GM12878 (cell line): ENCODE data around the gene TUBA4B. TPM values are rescaled to one million over a fixed set of nuclear protein-coding genes. Genes with fewer than 3 reads are reported as not detected.

Source experiments
- DPF2 ChIP-seq: fragments of 450-650 bp; IDR thresholded peaks from 2 replicates; pipeline ENCODE4 v1.6.1; 2017; ENCODE audit warnings: mild to moderate bottlenecking
- HSF1 ChIP-seq: fragments of 150-350 bp; IDR thresholded peaks from 2 replicates; pipeline ENCODE4 v1.6.1; 2014; ENCODE audit warnings: mild to moderate bottlenecking, low read depth, low read length
- JUNB ChIP-seq: IDR thresholded peaks from 2 replicates; pipeline ENCODE4 v1.6.1; 2016; ENCODE audit warnings: antibody characterized with exemption, mild to moderate bottlenecking
- MXI1 ChIP-seq: fragments of 150-350 bp; IDR thresholded peaks from 2 replicates; pipeline ENCODE4 v1.6.1; 2011; ENCODE audit warnings: low read depth, mild to moderate bottlenecking, inconsistent platforms, low read length, improper control_type of control experiment
- NRF1 ChIP-seq: conservative IDR thresholded peaks from 2 replicates; pipeline ENCODE4 v1.6.1; 2011; ENCODE audit warnings: mild to moderate bottlenecking, low read depth, low read length, improper control_type of control experiment
- POLR2A ChIP-seq: IDR thresholded peaks from 2 replicates; pipeline ENCODE4 v1.6.1; 2011; ENCODE audit warnings: low read depth, mild to moderate bottlenecking, low read length
- SMAD1 ChIP-seq: fragments of 450-650 bp; IDR thresholded peaks from 2 replicates; pipeline ENCODE4 v1.6.1; 2018; ENCODE audit warnings: mild to moderate bottlenecking, low read depth; ENCODE audit not compliant: partially characterized antibody
- TCF7 ChIP-seq: IDR thresholded peaks from 2 replicates; pipeline ENCODE4 v1.6.1; 2014; ENCODE audit warnings: antibody characterized with exemption, borderline replicate concordance
- USF2 ChIP-seq: IDR thresholded peaks from 2 replicates; pipeline ENCODE4 v1.6.1; 2011; ENCODE audit warnings: low read depth, low read length, improper control_type of control experiment, borderline replicate concordance
- ZNF592 ChIP-seq: fragments of 450-650 bp; IDR thresholded peaks from 2 replicates; pipeline ENCODE4 v1.6.1; 2017; ENCODE audit warnings: mild to moderate bottlenecking, moderate library complexity
- ZNF622 ChIP-seq: fragments of 450-650 bp; IDR thresholded peaks from 2 replicates; pipeline ENCODE4 v1.6.1; 2017; ENCODE audit warnings: mild to moderate bottlenecking, inconsistent platforms
- polyA plus RNA-seq, 11 experiments: library from polyadenylated mRNA; depleted of rRNA in 4 of 11; unstranded in 6 of 11; stranded (reverse) in 5 of 11; fragments of >200 nt; fragmentation: Nextera tagmentation in 4 of 11; fragmentation: Illumina TruSeq in 1 of 11; extraction: Ambion mirVana in 4 of 11; extraction: Trizol in 1 of 11; gene quantifications; 1 replicate in 1 of 11; 2 replicates in 10 of 11; pipeline versions ENCODE4 v1.2.1 to v1.2.3, GENCODE V29; 2011 to 2016; ENCODE audit warnings: inconsistent platforms in 2 of 11, missing spikeins in 2 of 11, low read depth in 1 of 11
- total RNA-seq, 4 experiments: library from RNA; depleted of rRNA in 3 of 4; stranded (reverse); fragments of >200 nt in 3 of 4; fragmentation: Illumina TruSeq in 1 of 4; extraction: Trizol in 1 of 4; gene quantifications; 2 replicates each; pipeline versions ENCODE4 v1.2.1 to v1.2.3, GENCODE V29; 2013 to 2021
- TF ChIP-seq, protein P1 (sequence below), 3 experiments: IDR thresholded peaks in 2 of 3; conservative IDR thresholded peaks in 1 of 3; 2 replicates each; pipeline ENCODE4 v1.5.1; 2011; ENCODE audit warnings: low read depth in 3 of 3, low read length in 3 of 3, mild to moderate bottlenecking in 3 of 3, control low read depth in 2 of 3, moderate library complexity in 2 of 3, inconsistent platforms in 1 of 3, mixed read lengths in 1 of 3; ENCODE audit not compliant: control insufficient read depth in 2 of 3, insufficient read depth in 1 of 3; ENCODE audit errors: extremely low read depth in 1 of 3
- TF ChIP-seq, protein P2 (sequence below): IDR thresholded peaks from 2 replicates; pipeline ENCODE4 v1.6.1; 2012; ENCODE audit warnings: improper control_type of control experiment, low read depth, low read length; ENCODE audit not compliant: insufficient replicate concordance
- TF ChIP-seq, protein P3 (sequence below): IDR thresholded peaks from 2 replicates; pipeline ENCODE4 v1.6.1; 2012; ENCODE audit warnings: low read depth, low read length, improper control_type of control experiment

The TUBA4B gene
- total and polyA plus RNA-seq, 10 of the 15 experiments (the other 5 are each of a cell fraction or from before 2014, with no cell fraction given) = 0.07 TPM; not detected in 9

DNA sequence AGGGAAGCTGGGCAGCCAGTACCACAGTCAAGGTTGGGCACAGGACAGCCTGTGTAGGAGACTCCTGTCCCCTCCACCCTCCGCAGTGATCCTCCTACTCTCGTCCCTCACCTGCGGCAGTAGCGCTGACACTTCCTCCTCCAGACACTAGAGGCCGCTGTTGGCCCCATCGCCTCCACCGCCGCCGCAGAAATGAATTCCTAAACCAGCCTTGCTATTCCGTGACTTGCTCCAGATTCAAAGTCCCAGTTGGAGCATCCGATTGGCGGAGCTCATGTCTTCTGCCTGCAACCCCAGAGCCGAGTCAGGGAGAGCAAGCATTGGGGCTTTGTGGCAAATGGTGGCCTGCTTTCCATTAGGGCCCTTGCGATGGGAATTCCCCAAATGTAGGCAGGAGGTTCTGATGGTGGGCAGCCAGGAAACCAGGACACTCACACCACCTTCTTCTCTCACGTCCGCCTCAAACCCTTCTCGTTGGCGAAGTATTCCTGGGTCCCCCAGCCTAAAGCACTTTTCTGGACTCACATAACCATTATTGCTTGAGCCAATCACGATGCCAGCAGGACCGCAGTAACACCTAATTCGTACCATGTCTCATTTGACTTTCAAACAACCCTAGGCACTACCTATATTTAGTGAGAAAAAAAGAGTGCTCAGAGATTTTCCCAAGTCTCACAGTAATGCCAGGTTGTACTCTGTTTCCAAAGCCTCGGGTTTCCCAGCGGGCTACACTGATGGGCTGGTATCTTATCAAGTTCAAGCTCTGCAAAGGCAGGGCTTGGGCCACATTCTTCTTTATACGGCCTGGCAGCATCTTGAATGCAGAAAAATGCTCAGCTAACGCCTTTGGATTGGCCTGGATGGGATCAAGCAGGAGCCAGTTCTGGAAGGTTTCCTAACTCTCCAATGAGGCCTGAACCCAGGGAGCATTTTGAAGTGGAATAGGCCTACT lies 24.9 kb downstream of the TUBA4B start (continued):
- TF ChIP-seq ZNF592 (0 out of 2 replicates have a peak, but pooled peaks have one; percentile 59), POLR2A (peak; percentile 44; the same call in 1 of the 2 replicates), MXI1 (no peak), SMAD1 (no peak), TCF7 (no peak), DPF2 (peak; percentile 69), USF2 (no peak), ZNF622 (no peak), JUNB (no peak; the same call in 1 of the 2 replicates), HSF1 (no peak), NRF1 (no peak)
- TF ChIP-seq, protein P1, sequence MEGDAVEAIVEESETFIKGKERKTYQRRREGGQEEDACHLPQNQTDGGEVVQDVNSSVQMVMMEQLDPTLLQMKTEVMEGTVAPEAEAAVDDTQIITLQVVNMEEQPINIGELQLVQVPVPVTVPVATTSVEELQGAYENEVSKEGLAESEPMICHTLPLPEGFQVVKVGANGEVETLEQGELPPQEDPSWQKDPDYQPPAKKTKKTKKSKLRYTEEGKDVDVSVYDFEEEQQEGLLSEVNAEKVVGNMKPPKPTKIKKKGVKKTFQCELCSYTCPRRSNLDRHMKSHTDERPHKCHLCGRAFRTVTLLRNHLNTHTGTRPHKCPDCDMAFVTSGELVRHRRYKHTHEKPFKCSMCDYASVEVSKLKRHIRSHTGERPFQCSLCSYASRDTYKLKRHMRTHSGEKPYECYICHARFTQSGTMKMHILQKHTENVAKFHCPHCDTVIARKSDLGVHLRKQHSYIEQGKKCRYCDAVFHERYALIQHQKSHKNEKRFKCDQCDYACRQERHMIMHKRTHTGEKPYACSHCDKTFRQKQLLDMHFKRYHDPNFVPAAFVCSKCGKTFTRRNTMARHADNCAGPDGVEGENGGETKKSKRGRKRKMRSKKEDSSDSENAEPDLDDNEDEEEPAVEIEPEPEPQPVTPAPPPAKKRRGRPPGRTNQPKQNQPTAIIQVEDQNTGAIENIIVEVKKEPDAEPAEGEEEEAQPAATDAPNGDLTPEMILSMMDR (IDR thresholded peaks at IDR 0.05 in 2 of 3, conservative IDR thresholded peaks at IDR 0.05 in 1 of 3; ENCODE audit: control insufficient read depth in 2 of 3, extremely low read depth in 1 of 3, insufficient read depth in 1 of 3, low read depth in 3 of 3, low read length in 3 of 3) = peak; percentile 95 to 99 (median 98)
- TF ChIP-seq, protein P2, sequence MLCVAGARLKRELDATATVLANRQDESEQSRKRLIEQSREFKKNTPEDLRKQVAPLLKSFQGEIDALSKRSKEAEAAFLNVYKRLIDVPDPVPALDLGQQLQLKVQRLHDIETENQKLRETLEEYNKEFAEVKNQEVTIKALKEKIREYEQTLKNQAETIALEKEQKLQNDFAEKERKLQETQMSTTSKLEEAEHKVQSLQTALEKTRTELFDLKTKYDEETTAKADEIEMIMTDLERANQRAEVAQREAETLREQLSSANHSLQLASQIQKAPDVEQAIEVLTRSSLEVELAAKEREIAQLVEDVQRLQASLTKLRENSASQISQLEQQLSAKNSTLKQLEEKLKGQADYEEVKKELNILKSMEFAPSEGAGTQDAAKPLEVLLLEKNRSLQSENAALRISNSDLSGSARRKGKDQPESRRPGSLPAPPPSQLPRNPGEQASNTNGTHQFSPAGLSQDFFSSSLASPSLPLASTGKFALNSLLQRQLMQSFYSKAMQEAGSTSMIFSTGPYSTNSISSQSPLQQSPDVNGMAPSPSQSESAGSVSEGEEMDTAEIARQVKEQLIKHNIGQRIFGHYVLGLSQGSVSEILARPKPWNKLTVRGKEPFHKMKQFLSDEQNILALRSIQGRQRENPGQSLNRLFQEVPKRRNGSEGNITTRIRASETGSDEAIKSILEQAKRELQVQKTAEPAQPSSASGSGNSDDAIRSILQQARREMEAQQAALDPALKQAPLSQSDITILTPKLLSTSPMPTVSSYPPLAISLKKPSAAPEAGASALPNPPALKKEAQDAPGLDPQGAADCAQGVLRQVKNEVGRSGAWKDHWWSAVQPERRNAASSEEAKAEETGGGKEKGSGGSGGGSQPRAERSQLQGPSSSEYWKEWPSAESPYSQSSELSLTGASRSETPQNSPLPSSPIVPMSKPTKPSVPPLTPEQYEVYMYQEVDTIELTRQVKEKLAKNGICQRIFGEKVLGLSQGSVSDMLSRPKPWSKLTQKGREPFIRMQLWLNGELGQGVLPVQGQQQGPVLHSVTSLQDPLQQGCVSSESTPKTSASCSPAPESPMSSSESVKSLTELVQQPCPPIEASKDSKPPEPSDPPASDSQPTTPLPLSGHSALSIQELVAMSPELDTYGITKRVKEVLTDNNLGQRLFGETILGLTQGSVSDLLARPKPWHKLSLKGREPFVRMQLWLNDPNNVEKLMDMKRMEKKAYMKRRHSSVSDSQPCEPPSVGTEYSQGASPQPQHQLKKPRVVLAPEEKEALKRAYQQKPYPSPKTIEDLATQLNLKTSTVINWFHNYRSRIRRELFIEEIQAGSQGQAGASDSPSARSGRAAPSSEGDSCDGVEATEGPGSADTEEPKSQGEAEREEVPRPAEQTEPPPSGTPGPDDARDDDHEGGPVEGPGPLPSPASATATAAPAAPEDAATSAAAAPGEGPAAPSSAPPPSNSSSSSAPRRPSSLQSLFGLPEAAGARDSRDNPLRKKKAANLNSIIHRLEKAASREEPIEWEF = no peak
- TF ChIP-seq, protein P3, sequence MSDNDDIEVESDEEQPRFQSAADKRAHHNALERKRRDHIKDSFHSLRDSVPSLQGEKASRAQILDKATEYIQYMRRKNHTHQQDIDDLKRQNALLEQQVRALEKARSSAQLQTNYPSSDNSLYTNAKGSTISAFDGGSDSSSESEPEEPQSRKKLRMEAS = no peak
